Measurements from ENCODE around the gene RREB1. TPM values are rescaled to one million over a fixed set of nuclear protein-coding genes. Genes with fewer than 3 reads are reported as not detected.
A peak's percentile ranks its signal among the peaks of the same experiment; 100 is the strongest.

The RREB1 gene
- total RNA-seq, 1 donor from 2014 or later, result 57.6 TPM

DNA sequence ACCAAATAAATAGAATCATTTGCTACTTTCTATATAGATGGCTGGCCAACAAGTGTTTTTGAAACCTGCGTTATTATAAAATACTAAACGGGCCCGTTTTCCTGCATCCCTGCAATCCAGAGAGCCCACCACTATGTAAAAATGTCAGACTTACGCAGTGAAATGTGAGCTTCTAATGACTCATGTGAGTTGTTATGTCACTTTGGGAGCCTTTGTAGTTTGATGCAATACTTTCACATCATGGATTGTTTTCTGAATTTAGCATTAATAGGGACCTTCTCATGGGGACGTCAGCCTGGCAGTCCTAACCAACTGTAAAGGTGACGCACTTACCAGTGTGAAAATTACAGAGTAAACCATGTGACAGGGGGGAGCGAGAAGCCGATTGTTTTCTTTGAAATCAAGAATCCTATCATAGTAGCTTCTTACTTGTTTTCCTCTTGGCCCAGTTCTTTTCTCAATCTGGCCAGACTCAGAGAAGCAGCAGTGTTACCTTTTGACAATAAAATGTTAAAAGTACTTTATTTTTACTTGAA, 130.0 kb downstream of the RREB1 start:
- H3K4me3 Mint-ChIP-seq (ENCODE audit: unreplicated experiment), result no peak overlapping the region
- no peak for DNase-seq (ENCODE audit: low spot score)
- peaks cover 30% of the 10 kb centered on the region for H3K36me3 Mint-ChIP-seq (ENCODE audit: low read depth, unreplicated experiment)
- H3K9me3 Mint-ChIP-seq (ENCODE audit: unreplicated experiment), result no peaks in the 10 kb centered on the region
- H3K27ac Mint-ChIP-seq (ENCODE audit: unreplicated experiment), result no peak overlapping the region
- TF ChIP-seq, protein P1, sequence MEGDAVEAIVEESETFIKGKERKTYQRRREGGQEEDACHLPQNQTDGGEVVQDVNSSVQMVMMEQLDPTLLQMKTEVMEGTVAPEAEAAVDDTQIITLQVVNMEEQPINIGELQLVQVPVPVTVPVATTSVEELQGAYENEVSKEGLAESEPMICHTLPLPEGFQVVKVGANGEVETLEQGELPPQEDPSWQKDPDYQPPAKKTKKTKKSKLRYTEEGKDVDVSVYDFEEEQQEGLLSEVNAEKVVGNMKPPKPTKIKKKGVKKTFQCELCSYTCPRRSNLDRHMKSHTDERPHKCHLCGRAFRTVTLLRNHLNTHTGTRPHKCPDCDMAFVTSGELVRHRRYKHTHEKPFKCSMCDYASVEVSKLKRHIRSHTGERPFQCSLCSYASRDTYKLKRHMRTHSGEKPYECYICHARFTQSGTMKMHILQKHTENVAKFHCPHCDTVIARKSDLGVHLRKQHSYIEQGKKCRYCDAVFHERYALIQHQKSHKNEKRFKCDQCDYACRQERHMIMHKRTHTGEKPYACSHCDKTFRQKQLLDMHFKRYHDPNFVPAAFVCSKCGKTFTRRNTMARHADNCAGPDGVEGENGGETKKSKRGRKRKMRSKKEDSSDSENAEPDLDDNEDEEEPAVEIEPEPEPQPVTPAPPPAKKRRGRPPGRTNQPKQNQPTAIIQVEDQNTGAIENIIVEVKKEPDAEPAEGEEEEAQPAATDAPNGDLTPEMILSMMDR (IDR thresholded peaks at IDR 0.05; ENCODE audit: unreplicated experiment), result no peak
- peaks cover 3% of the 10 kb centered on the region for H3K4me1 Mint-ChIP-seq (ENCODE audit: unreplicated experiment)
- H3K27me3 Mint-ChIP-seq (ENCODE audit: unreplicated experiment), result peaks cover 3% of the 10 kb centered on the region

DNA sequence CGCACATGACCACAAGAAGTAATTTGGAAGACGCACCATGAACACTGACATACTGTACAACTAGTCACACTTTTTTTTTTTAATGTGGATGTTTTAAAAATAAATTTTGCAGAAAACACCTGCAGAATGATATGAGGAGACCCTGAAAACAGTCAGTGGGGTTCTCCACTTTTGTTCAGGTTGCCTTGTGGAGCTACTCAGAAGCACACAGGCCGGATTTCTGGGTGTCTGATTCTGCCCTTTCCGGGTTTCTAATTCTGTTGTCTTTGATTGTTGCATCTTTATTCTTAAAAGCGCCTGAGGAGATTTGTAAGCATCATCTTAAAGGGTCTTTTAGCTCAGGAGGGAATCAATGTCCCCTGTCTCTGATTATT, 130.8 kb downstream of the RREB1 start:
- Mint-ChIP-seq H3K36me3 (ENCODE audit: low read depth, unreplicated experiment) (peaks cover 29% of the 10 kb centered on the region), H3K27me3 (ENCODE audit: unreplicated experiment) (peaks cover 4% of the 10 kb centered on the region), H3K9me3 (ENCODE audit: unreplicated experiment) (no peaks in the 10 kb centered on the region), H3K27ac (ENCODE audit: unreplicated experiment) (no peak overlapping the region), H3K4me3 (ENCODE audit: unreplicated experiment) (no peak overlapping the region), H3K4me1 (ENCODE audit: unreplicated experiment) (peaks cover 10% of the 10 kb centered on the region)
- no peak for DNase-seq (ENCODE audit: low spot score)
- TF ChIP-seq, protein P1 (IDR thresholded peaks at IDR 0.05; ENCODE audit: unreplicated experiment), result no peak

DNA sequence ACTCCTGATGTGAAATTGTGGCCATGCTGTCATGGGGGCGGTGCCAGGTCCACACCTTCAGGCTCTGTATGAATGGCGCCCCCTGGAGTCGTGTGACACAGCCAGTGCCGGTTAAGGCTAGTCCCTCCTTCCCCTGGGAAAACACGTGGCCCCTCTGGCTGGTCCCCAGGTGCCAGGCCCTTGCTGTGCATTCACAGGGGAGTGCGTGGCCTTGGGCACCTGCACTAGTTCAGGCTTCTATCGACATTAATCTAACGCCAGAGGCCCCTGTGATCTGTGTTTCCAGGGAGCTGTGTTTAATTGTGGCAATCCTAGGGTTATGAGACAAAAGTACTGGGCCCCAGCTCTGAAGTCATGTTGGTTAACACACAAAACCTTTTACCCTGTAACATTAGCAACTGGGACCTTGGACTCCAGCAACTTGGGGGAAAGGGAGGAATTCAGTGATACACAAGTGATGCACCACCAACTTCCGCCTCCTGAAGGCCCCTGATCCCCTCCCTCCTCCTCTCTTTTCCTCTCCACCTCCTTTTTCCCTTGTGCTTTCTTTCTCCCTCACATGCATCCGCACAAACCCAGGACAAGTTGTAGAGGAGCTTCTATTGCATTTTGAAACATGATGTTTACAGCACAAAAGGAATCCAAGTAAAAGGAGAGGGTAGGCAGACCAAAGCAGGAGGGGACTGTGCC, 131.3 kb downstream of the RREB1 start:
- DNase-seq (ENCODE audit: low spot score), result peak; percentile 86
- Mint-ChIP-seq H3K27me3 (ENCODE audit: unreplicated experiment) (peaks cover 4% of the 10 kb centered on the region), H3K9me3 (ENCODE audit: unreplicated experiment) (no peaks in the 10 kb centered on the region), H3K4me1 (ENCODE audit: unreplicated experiment) (peaks cover 13% of the 10 kb centered on the region), H3K27ac (ENCODE audit: unreplicated experiment) (peak overlapping the region; percentile 24), H3K4me3 (ENCODE audit: unreplicated experiment) (no peak overlapping the region), H3K36me3 (ENCODE audit: low read depth, unreplicated experiment) (peaks cover 24% of the 10 kb centered on the region)
- TF ChIP-seq, protein P1 (IDR thresholded peaks at IDR 0.05; ENCODE audit: unreplicated experiment), result peak; percentile 71

DNA sequence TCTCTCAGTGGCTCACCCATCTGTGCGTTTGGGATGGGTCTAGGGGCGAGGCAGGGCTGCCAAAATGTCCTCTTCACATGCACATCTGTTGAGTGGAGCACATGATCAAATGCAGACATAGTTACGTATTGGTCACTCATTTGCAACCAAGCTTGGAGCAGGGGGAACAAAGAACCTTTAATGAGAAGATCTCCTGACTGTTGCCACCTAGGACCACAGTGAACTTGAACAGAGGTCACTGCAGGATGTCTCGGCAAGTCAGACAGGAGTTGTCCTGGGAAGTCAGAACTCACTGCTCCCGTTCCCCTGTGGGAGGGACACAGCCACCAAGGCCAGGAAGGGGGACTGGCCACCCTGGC, 131.8 kb downstream of the RREB1 start:
- H3K36me3 Mint-ChIP-seq (ENCODE audit: low read depth, unreplicated experiment), result peaks cover 19% of the 10 kb centered on the region
- no peak overlapping the region for H3K4me3 Mint-ChIP-seq (ENCODE audit: unreplicated experiment)
- no peaks in the 10 kb centered on the region for H3K9me3 Mint-ChIP-seq (ENCODE audit: unreplicated experiment)
- peak overlapping the region; percentile 24 for H3K27ac Mint-ChIP-seq (ENCODE audit: unreplicated experiment)
- TF ChIP-seq, protein P1 (IDR thresholded peaks at IDR 0.05; ENCODE audit: unreplicated experiment), result no peak
- peaks cover 4% of the 10 kb centered on the region for H3K27me3 Mint-ChIP-seq (ENCODE audit: unreplicated experiment)
- peaks cover 13% of the 10 kb centered on the region for H3K4me1 Mint-ChIP-seq (ENCODE audit: unreplicated experiment)
- DNase-seq (ENCODE audit: low spot score), result no peak

DNA sequence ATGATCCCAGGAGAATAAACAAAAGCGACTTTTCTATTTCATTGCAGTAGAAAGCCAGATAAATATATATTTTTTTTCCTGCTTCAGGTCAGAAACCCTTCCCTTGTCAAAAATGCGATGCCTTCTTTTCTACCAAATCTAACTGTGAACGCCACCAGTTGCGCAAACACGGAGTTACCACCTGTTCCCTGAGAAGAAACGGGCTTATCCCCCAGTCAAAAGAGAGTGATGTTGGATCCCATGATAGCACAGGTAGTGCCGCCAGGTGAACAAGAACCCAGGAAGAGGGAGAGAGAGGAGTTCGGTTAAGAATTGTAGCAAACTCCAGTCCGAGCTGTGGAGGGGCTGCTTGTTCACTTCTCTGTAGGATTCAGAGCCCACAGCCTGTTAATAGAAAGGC, 132.6 kb downstream of the RREB1 start:
- H3K27ac Mint-ChIP-seq (ENCODE audit: unreplicated experiment), result no peak overlapping the region
- no peak overlapping the region for H3K4me3 Mint-ChIP-seq (ENCODE audit: unreplicated experiment)

More for the DNA sequence above, 132.6 kb downstream of the RREB1 start:
- peaks cover 17% of the 10 kb centered on the region for H3K36me3 Mint-ChIP-seq (ENCODE audit: low read depth, unreplicated experiment)
- peaks cover 13% of the 10 kb centered on the region for H3K4me1 Mint-ChIP-seq (ENCODE audit: unreplicated experiment)
- H3K9me3 Mint-ChIP-seq (ENCODE audit: unreplicated experiment), result no peaks in the 10 kb centered on the region
- peaks cover 4% of the 10 kb centered on the region for H3K27me3 Mint-ChIP-seq (ENCODE audit: unreplicated experiment)
- no peak for DNase-seq (ENCODE audit: low spot score)
- TF ChIP-seq, protein P1 (IDR thresholded peaks at IDR 0.05; ENCODE audit: unreplicated experiment), result no peak

Measured in endothelial cell (in vitro differentiated cells).